Umbilical cord (tissue), 1 donor: ENCODE data around the gene STRA8. TPM values are rescaled to one million over a fixed set of nuclear protein-coding genes. Genes with fewer than 3 reads are reported as not detected.

Experiments
- total RNA-seq: library from RNA; depleted of rRNA; stranded (reverse); fragments of >200 nt; gene quantifications from one replicate; pipeline ENCODE4 v1.2.3, GENCODE V29; 2014; ENCODE audit warnings: low replicate concordance; ENCODE audit not compliant: insufficient read depth

Gene STRA8
- total RNA-seq, 1 donor from 2014 or later: not detected

Other genes with a start within 250 kb of the STRA8 start
- 16.9 TPM for gene AGBL3, start 247.3 kb upstream of the STRA8 start, total RNA-seq
- 3.1 TPM for gene TMEM140, start 85.8 kb upstream of the STRA8 start, total RNA-seq
- 39.5 TPM for gene CYREN, start 63.1 kb upstream of the STRA8 start, total RNA-seq
- gene WDR91, start 22.3 kb upstream of the STRA8 start, total RNA-seq: 50.1 TPM